Stimulated activated effector memory CD8-positive, alpha-beta T cell treated with anti-CD3 and anti-CD28 coated beads, Interleukin-12 subunit alpha, Interleukin-12 subunit beta, amount 100 ng/mL, for 72 hours (primary cell): ENCODE data around the gene PAWR.
"Not testable (repeated sequence)": the region's sequence is repeated elsewhere in the genome, so short reads cannot be mapped to it uniquely, and the experiment has no call there.

Experiments used
- ATAC-seq: fragments of 150-1000 bp; cut with Tn5 transposase; 2 replicates; pipeline ENCODE4 v1.10.0; 2021
- DNase-seq, 2 donors: peaks; one replicate each; pipeline ENCODE4 v3.0.0; 2021 to 2022; ENCODE audit warnings: low spot score in 2 of 2
- H3K27ac Mint-ChIP-seq: one replicate; pipeline ENCODE4 v1.8.0; 2022; ENCODE audit warnings: mild to moderate bottlenecking, mixed read lengths
- H3K36me3 Mint-ChIP-seq: one replicate; pipeline ENCODE4 v1.8.0; 2022; ENCODE audit warnings: mild to moderate bottlenecking, mixed read lengths
- H3K4me1 Mint-ChIP-seq: one replicate; pipeline ENCODE4 v1.8.0; 2022; ENCODE audit warnings: mixed read lengths
- H3K4me3 Mint-ChIP-seq: one replicate; pipeline ENCODE4 v1.8.0; 2022; ENCODE audit warnings: mild to moderate bottlenecking, mixed read lengths
- H3K9me3 Mint-ChIP-seq: one replicate; pipeline ENCODE4 v1.8.0; 2022; ENCODE audit warnings: mixed read lengths

PAWR gene

DNA sequence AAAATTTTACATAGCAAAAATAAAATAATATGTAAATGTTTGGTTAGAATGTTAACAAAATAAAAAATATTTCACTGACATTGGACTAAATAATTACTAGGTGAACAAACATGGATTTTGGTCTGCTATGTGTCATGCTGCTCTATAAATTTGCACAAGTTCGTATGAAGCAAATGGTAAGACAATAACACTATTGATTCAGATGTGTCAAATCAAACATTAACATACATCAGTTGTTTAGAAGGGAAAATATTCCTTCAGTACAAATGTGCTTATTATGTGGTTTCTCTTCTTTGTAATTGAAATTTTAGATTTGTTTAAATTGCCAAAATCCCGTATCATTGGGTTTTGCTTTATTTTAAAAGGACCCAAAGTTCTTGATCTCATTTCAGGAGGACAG lies 46.9 kb downstream of the PAWR start:
- ATAC-seq, result no peak
- Mint-ChIP-seq H3K27ac (no peak overlapping the region), H3K9me3 (no peaks in the 10 kb centered on the region), H3K4me1 (no peaks in the 10 kb centered on the region), H3K4me3 (no peak overlapping the region), H3K36me3 (no peaks in the 10 kb centered on the region)
- DNase-seq, result no peak

DNA sequence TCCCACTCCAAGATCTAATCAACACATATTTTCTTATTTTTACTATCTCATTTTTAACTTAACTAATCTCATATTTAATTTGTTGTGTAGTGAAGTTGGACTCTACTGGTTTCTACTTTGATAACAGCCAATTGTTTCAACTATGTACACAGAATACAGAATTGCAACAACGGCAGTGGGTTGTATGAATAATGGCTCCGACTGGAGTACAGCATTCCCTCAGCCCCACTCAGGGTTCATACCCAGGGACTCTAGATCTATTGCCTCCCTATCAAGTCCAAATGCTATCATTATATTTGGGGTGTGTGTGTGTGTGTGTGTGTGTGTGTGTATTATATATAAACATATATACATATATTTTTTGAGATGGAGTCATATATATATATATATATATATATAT lies 52.3 kb downstream of the PAWR start:
- Mint-ChIP-seq H3K9me3 (no peaks in the 10 kb centered on the region), H3K4me3 (no peak overlapping the region), H3K36me3 (no peaks in the 10 kb centered on the region), H3K4me1 (no peaks in the 10 kb centered on the region), H3K27ac (no peak overlapping the region)
- DNase-seq (no peak), ATAC-seq (no peak)

DNA sequence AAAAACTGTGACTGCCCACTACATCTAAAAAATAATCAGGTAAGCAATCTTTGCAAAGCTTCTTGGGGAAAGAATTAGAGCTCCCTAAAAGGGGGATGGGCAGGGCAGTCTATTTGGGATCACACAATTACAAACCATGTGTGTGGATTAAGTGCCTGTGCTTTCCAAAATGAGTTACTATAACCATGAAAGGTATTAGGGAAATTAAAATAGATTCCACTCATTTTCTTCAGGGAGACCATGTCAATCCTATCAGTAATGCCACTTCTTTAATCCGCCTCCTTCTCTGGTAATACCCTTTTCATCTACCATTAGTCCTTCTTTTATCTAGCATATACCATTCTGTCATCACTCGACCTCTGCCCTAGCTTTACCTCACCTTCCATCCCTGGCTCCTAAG lies 53.7 kb downstream of the PAWR start:
- Mint-ChIP-seq H3K27ac (no peak overlapping the region), H3K4me1 (no peaks in the 10 kb centered on the region), H3K9me3 (no peaks in the 10 kb centered on the region), H3K36me3 (no peaks in the 10 kb centered on the region), H3K4me3 (no peak overlapping the region)
- ATAC-seq (no peak), DNase-seq (no peak)

DNA sequence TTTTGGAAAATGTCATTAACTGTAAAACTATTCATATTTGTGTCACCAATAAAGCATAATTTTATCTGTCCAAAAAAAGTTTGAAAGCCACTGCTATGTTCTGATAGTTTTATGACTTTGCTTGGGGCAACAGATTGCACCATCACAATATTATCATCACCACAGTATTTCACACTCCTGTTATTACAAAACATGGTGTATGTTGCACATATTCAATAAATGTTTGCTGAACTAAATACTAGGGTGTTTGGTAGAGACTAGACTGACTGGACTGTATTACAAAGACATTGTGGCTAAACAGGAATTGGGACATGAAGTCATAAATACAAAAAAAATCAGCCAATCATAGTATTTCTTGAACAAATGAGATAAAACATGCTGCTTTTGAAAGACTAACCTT lies 55.1 kb downstream of the PAWR start:
- no peak overlapping the region for H3K27ac Mint-ChIP-seq
- H3K4me3 Mint-ChIP-seq, result no peak overlapping the region
- ATAC-seq, result no peak

DNA sequence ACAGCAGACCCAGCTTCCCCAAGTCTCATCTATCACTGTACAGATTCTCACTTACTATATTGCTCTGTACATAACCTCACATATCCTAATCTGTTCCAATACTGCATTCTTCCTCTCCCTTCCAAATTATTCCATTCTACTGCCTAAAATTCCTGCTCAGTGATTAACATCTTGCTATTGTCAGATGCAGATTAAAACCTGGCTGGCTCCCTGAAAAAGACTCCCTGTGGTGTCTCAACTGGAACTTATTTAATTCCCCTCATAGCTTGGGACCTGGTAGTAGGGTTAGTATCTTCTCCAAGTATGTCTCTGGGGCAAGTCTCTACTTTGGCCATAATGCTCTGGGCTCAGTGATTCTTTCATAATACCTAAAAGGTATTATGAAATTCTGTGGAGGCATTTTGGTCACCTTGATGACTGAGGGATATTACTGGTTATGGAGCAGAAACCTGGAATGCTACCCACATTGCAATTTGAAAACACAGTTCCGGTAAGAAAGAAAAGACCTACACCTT lies 55.8 kb downstream of the PAWR start:
- no peaks in the 10 kb centered on the region for H3K9me3 Mint-ChIP-seq
- no peak overlapping the region for H3K4me3 Mint-ChIP-seq
- DNase-seq, result no peak
- H3K36me3 Mint-ChIP-seq, result no peaks in the 10 kb centered on the region
- H3K27ac Mint-ChIP-seq, result no peak overlapping the region
- H3K4me1 Mint-ChIP-seq, result no peaks in the 10 kb centered on the region
- no peak for ATAC-seq

More for the DNA sequence above, 55.1 kb downstream of the PAWR start:
- H3K36me3 Mint-ChIP-seq, result no peaks in the 10 kb centered on the region
- no peaks in the 10 kb centered on the region for H3K4me1 Mint-ChIP-seq
- no peaks in the 10 kb centered on the region for H3K9me3 Mint-ChIP-seq
- DNase-seq, result no peak

DNA sequence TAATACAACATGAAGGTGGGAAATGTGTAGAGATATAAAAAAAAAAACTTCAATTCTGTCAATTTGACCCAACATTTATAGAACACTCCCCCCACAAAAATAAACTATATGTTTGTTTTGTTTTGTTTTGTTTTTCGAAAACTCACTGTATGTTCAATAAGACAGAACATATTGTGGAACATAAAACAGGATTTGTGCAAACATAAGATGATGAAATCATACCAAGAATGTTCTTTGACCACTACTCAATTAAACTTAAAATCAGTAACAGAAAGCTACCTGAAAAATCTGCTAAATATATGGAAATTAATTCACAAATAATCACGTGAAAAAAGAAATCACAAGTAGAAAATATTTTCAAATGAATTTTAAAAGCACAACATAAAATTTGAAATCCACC lies 61.2 kb downstream of the PAWR start:
- no peaks in the 10 kb centered on the region for H3K4me1 Mint-ChIP-seq
- DNase-seq, result no peak
- peaks cover 4% of the 10 kb centered on the region for H3K9me3 Mint-ChIP-seq
- H3K27ac Mint-ChIP-seq, result no peak overlapping the region
- no peak for ATAC-seq
- no peaks in the 10 kb centered on the region for H3K36me3 Mint-ChIP-seq
- H3K4me3 Mint-ChIP-seq, result no peak overlapping the region

DNA sequence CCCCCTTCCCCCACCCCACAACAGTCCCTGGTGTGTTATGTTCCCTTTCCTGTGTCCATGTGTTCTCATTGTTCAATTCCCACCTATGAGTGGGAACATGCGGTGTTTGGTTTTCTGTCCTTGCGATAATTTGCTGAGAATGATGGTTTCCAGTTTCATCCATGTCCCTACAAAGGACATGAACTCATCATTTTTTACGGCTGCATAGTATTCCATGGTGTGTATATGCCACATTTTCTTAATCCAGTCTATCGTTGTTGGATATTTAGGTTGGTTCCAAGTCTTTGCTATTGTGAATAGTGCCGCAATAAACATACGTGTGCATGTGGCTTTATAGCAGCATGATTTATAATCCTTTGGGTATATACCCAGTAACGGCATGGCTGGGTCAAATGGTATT lies 64.0 kb downstream of the PAWR start:
- not testable (repeated sequence) for DNase-seq, H3K4me3 Mint-ChIP-seq, H3K36me3 Mint-ChIP-seq, H3K4me1 Mint-ChIP-seq, H3K27ac Mint-ChIP-seq, H3K9me3 Mint-ChIP-seq, ATAC-seq

DNA sequence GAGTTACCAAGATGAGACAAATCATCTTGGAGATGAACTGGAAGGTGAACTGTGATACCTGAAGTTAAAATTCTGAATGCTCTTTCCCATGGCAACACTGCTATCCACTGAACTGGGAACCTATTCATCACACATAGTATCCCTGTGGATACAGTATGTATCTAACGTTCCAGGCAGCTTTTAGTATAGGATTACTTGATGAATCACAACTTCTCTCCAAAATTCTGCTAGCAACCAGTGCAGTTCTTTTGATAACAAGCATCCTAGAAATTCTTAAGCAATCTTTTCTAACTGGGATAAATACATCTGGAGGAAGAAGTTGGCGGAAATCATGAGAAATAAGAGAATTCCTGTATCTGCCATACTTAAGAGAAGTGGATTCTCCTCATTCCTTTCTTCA lies 66.4 kb downstream of the PAWR start:
- Mint-ChIP-seq H3K4me3 (no peak overlapping the region), H3K4me1 (no peaks in the 10 kb centered on the region), H3K27ac (no peak overlapping the region), H3K36me3 (no peaks in the 10 kb centered on the region), H3K9me3 (peaks cover 4% of the 10 kb centered on the region)
- DNase-seq, result no peak
- no peak for ATAC-seq

DNA sequence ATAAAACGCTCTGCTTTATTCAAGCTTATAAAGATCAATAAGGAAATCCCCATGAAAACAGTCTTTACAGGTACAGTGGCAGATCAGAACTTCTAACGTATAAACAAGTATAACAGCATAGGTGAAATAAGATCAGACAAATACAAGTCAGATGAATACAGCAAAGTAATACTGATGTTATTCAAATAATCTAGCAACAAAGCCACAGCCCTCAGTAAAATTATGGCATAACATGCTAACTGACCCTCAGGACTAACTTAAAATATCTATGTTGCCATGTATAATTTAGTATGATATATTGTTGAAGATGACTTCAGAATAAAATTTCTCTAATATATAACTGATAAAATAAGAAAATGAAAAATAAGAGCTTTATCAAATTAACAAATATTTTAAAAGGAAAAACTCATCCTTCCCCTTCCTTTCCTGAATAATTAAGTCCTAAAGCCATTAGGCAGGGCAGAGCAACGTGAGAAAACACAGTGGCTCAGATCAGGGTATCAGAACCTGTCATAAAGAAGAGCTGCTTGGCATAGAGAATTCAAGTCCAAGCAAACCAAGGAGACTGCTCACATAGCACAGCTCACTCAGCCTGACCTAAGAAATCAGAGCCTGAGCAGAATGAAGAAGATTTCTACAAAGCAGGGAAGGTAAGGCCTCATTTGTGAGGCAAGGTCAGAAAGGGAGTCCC lies 70.7 kb downstream of the PAWR start:
- Mint-ChIP-seq H3K36me3 (no peaks in the 10 kb centered on the region), H3K4me3 (no peak overlapping the region), H3K27ac (no peak overlapping the region), H3K9me3 (peaks cover under 1% of the 10 kb centered on the region), H3K4me1 (no peaks in the 10 kb centered on the region)
- no peak for ATAC-seq
- no peak for DNase-seq

DNA sequence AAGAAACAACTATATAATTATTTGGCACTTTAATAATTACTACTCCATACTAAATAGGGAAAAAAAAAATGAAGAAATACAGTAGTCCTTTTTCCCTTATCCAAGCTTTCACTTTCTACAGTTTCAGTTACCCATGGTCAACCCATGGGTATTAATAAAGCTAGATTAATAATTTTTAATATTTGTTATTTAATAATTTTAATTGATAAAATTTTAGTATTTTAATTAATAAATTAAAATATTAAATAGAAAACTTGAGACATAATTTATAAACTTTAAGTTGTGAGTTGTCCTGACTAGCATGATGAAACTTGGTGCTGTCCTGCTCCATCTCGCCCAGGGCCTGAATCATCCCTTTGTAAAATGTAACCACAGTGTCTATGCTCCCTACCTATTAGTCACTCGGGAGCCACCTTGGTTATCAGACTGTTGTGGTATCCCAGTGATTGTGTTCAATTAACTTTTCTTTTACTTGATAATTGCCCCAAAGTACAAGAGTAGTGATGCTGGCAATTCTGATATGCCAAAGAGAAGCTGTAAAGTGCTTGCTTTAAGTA lies 71.8 kb downstream of the PAWR start:
- H3K27ac Mint-ChIP-seq, result no peak overlapping the region
- ATAC-seq, result no peak
- H3K36me3 Mint-ChIP-seq, result no peaks in the 10 kb centered on the region
- H3K9me3 Mint-ChIP-seq, result no peaks in the 10 kb centered on the region
- no peaks in the 10 kb centered on the region for H3K4me1 Mint-ChIP-seq
- no peak for DNase-seq
- no peak overlapping the region for H3K4me3 Mint-ChIP-seq

DNA sequence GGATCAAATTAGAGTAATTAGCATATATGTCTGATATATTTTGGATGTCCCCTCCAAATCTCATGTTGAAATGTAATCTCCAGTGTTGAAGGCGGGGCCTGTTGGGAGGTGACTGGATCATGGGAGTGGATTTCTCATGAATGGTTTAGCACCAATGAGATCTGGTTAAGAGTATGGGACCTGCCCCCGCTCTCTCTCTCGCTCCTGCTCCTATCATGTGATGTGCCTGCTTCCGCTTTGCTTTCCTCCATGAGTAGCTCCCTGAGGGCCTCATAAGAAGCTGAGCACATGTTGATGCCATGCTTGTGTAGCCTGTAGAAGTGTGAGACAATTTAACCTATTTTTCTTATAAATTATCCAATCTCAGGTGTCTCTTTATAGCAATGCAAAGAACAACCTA lies 73.1 kb downstream of the PAWR start:
- Mint-ChIP-seq H3K9me3 (no peaks in the 10 kb centered on the region), H3K4me3 (no peak overlapping the region), H3K36me3 (no peaks in the 10 kb centered on the region), H3K27ac (no peak overlapping the region), H3K4me1 (no peaks in the 10 kb centered on the region)
- DNase-seq (no peak), ATAC-seq (no peak)

DNA sequence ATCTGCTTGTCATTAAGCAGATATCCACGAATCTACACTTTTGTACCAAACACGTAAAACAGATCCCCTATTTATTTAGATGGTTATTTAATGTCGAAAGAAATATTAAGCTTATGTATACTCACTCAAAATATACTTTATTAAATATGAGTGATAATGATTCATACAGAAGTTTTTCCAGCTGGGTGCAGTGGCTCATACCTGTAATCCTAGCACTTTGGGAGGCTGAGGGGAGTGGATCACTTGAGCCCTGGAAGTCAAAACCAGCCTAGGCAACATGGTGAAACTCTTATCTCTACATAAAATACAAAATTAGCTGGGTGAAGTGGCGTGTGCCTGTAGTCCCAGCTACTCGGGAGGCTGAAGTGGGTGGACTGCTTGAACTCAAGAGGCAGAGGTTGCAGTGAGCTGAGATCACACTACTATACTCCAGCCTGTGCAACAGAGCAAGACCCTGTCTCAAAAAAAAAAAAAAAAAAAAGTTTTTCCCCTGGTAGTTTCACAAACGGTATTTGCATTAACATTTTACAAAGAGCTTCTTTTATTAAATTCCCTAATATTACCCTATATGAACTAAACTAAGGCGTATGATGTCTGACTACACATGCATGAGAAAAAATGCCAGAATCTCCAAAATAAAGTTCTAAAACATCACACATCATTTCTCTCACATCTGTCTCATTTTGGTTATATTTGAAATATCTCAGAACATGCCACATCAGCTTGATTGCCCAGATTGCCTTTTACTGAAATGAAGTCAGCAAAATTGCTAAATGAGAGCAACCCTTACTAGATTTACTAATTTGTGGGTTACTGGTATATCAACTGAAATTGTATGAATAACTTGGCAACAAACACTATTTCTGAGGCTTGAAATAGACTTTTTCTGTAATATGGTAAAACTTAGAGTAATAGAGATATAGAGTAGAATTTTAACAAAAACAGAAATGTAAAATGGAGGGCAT lies 74.9 kb downstream of the PAWR start:
- Mint-ChIP-seq H3K27ac (no peak overlapping the region), H3K36me3 (no peaks in the 10 kb centered on the region), H3K4me3 (no peak overlapping the region), H3K9me3 (no peaks in the 10 kb centered on the region), H3K4me1 (no peaks in the 10 kb centered on the region)
- ATAC-seq (peak; percentile 65), DNase-seq (no peak)

DNA sequence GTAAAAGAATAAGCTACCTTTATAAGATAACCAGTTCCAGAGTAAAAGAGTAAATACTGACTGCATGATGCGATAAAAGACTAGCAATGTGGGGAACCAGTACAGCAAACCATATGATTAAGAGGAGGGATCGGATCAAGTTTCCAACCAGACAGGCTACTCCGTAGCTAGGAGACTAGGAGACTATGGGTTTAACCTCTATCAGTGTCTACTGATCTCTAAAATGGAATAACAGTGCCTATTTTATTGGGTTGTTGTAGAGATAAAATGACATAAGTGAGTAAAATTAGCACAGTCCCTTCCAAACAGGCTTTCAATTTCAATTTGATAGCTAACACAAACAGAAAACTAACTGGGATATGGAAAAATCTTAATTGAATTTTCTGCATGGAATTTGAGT lies 76.0 kb downstream of the PAWR start:
- ATAC-seq, result no peak
- Mint-ChIP-seq H3K4me1 (no peaks in the 10 kb centered on the region), H3K36me3 (no peaks in the 10 kb centered on the region), H3K4me3 (no peak overlapping the region), H3K27ac (no peak overlapping the region), H3K9me3 (no peaks in the 10 kb centered on the region)
- no peak for DNase-seq

DNA sequence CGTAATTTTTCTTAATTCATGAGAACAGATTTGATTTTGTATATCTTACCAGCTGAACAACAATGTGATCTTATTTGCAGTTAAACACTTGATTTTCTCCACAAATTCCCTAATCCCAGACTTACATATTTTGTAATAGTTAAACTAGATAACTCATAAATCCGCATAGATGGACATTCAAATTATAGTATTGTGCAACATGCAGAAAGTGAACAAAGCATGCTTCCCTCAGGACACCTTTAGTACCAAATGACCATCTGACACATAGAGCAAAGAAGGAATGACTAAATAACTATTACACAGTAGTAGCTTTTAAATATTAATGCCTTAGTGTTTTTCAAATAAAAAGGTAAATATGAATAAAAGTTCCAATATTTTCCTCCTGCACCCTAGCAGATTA lies 88.9 kb downstream of the PAWR start:
- Mint-ChIP-seq H3K9me3 (no peaks in the 10 kb centered on the region), H3K4me1 (no peaks in the 10 kb centered on the region), H3K4me3 (no peak overlapping the region), H3K36me3 (no peaks in the 10 kb centered on the region), H3K27ac (no peak overlapping the region)
- ATAC-seq, result no peak
- DNase-seq, result no peak

DNA sequence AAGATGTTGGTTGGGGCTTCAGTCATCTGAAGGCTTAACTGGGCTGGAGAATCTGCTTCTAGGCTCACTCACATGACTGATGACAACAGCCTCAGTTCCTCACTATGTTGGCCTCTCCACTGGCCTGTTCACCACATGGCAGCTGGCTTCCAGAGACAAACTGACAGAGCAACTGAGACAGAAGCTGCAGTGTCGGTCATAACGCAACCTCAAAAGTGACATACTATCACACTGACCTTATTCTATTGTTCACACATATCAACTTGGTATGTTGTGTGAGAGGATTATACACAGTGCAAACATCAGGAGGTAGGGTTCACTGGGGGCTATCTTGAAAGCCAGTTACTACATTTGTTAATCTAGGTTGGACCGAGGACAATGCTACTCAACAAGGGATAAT lies 92.9 kb downstream of the PAWR start:
- no peaks in the 10 kb centered on the region for H3K4me1 Mint-ChIP-seq
- DNase-seq (no peak), ATAC-seq (no peak)
- no peaks in the 10 kb centered on the region for H3K36me3 Mint-ChIP-seq
- no peaks in the 10 kb centered on the region for H3K9me3 Mint-ChIP-seq
- H3K27ac Mint-ChIP-seq, result no peak overlapping the region
- H3K4me3 Mint-ChIP-seq, result no peak overlapping the region
